Measurements from ENCODE around the gene FAM107B. TPM values are rescaled to one million over a fixed set of nuclear protein-coding genes. Genes with fewer than 3 reads are reported as not detected.

FAM107B gene
- total RNA-seq, 2 experiments from 2014 or later: 114 to 121 TPM

DNA sequence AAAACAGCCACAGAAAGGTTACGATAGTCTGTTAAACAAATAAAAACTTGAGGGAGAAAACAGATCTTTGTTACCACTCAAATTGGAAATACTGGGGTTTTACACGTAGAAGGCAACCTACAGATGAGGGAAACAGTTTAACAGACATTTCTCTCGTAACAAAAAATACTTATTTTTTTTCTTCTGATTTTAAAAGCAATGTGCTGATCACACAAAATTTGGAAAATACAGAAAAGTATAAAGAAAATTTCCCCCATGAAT lies 211.7 kb downstream of the FAM107B start:
- peak overlapping the region; percentile 92 for H3K27ac Mint-ChIP-seq
- ChIA-PET POLR2A (interaction anchor here (0.8 to 1.5 kb wide), 6 partner anchors 9 to 35 kb away, joined by 3 to 4 read pairs (median 3); no protein-coding TSS in a partner anchor), CTCF (interaction anchor here (0.9 to 3.0 kb wide), 11 partner anchors 9 to 378 kb away, joined by 3 to 23 read pairs (median 4); partner anchors contain the start of genes CDNF, HSPA14 and MSANTD7)
- TF ChIP-seq, protein P1, sequence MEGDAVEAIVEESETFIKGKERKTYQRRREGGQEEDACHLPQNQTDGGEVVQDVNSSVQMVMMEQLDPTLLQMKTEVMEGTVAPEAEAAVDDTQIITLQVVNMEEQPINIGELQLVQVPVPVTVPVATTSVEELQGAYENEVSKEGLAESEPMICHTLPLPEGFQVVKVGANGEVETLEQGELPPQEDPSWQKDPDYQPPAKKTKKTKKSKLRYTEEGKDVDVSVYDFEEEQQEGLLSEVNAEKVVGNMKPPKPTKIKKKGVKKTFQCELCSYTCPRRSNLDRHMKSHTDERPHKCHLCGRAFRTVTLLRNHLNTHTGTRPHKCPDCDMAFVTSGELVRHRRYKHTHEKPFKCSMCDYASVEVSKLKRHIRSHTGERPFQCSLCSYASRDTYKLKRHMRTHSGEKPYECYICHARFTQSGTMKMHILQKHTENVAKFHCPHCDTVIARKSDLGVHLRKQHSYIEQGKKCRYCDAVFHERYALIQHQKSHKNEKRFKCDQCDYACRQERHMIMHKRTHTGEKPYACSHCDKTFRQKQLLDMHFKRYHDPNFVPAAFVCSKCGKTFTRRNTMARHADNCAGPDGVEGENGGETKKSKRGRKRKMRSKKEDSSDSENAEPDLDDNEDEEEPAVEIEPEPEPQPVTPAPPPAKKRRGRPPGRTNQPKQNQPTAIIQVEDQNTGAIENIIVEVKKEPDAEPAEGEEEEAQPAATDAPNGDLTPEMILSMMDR (IDR thresholded peaks at IDR 0.05): no peak
- DNase-seq (no peak), ATAC-seq (no peak)
- peaks cover 15% of the 10 kb centered on the region for H3K9me3 Mint-ChIP-seq
- H3K36me3 Mint-ChIP-seq (ENCODE audit: low read depth): peaks cover 54% of the 10 kb centered on the region
- H3K4me3 Mint-ChIP-seq: peak overlapping the region; percentile 52
- no peaks in the 10 kb centered on the region for H3K27me3 Mint-ChIP-seq
- intact Hi-C loops (cut with micrococcal nuclease): loop anchor here (1.0 to 5.0 kb wide), 3 partner anchors 21 to 98 kb away; no protein-coding TSS in a partner anchor
- H3K4me1 Mint-ChIP-seq (ENCODE audit: low read depth): peaks cover 86% of the 10 kb centered on the region

DNA sequence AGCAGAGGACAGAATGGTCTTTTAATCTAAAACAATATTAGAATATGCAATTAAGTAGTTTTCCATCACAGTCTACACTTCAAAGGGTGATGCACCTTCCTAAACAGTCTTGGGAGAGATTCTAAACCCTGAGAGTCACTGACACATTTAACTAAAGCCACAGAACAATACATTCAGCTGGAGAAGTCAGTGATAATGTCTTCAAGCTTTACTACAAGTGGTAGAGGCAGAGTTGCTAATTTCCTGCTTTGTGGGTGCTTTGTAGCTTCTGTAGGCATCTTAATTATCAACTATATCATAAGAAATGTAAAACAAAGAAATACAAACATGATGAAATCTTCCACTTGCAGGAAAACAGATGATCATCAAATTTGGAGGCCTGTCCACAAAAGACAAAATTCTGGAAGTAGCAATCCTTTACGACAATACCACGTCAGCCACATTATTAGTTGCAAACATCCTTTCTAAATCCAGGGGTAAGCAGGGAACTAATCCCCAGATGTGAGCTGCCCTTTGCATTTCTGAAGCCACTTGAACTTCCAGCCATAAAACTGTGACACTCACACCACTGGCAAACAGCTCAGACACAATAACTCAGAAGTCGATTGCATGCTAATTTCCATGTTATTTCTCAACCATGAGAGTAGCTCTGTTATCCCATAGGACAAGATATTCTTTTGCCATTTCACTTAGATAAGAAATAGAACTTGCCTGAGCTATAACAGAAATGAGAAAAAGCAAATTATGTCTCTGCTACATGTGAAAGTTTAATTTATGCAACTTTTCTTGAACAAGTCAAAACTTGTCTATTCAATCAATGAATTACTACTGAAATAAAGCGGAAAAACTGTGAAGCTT lies 212.2 kb downstream of the FAM107B start:
- Mint-ChIP-seq H3K4me1 (ENCODE audit: low read depth) (peaks cover 86% of the 10 kb centered on the region), H3K27me3 (no peaks in the 10 kb centered on the region), H3K36me3 (ENCODE audit: low read depth) (peaks cover 51% of the 10 kb centered on the region), H3K4me3 (peak overlapping the region; percentile 57), H3K27ac (peak overlapping the region; percentile 92), H3K9me3 (peaks cover 15% of the 10 kb centered on the region)
- ChIA-PET POLR2A (interaction anchor here (0.7 to 1.9 kb wide), 9 partner anchors 8 to 43 kb away, joined by 3 to 9 read pairs (median 4); no protein-coding TSS in a partner anchor), CTCF (interaction anchor here (0.9 to 3.0 kb wide), 12 partner anchors 9 to 377 kb away, joined by 3 to 23 read pairs (median 4); partner anchors contain the start of genes CDNF, HSPA14 and MSANTD7)
- DNase-seq (no peak), ATAC-seq (peak; percentile 29)
- intact Hi-C loops (cut with micrococcal nuclease): loop anchor here (1.0 to 5.0 kb wide), 3 partner anchors 22 to 98 kb away; no protein-coding TSS in a partner anchor
- TF ChIP-seq, protein P1 (IDR thresholded peaks at IDR 0.05): no peak

DNA sequence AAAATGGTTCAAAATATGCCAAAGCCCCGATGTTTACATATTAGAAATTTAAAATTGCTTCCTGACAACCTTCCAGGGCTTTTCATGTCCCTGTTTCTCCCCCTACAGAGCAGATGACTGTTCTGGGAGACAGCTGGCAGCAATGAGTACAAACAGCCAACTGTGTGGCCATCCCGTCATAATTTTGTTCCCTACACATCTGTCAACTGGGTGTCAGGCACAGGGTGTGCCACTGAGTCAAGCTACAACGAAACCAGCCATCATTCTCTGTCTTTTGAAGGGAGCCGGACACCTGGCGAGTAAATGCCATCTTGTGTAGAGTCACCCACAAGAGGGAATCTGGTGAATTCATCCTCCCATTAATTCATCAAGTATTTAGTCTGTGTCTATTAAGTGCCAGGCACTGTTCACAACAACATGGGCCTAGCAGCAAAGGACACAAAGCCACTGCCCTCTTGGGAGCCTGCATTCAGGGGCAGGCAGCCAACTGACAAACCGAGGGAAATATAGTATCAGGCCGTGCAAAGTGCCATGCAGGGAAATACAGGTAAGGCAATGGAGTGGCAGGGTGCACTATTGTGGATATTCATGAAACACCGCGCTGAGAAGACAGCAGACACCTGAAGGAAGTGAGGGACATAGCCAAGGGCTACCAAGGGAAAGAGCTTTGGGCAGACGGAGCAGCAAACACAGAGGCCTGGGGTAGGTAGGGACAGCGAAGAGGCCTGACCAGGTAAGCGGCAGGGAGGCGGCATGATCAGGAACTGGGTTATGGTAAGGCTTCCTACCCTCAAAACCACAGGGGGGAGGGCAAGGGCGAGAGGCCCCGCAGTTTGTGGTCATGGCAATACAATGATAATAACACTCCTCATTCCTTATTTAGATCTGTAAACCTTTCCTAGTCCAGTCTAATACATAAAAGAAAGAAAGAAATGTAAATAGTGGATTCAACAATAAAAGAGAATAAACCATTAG lies 213.6 kb downstream of the FAM107B start:
- CTCF ChIA-PET: interaction anchor here (0.7 to 3.0 kb wide), 11 partner anchors 8 to 262 kb away, joined by 3 to 23 read pairs (median 6); no protein-coding TSS in a partner anchor
- Mint-ChIP-seq H3K4me1 (ENCODE audit: low read depth) (peaks cover 89% of the 10 kb centered on the region), H3K9me3 (peaks cover 6% of the 10 kb centered on the region), H3K36me3 (ENCODE audit: low read depth) (peaks cover 45% of the 10 kb centered on the region), H3K27ac (peak overlapping the region; percentile 92), H3K27me3 (no peaks in the 10 kb centered on the region), H3K4me3 (peak overlapping the region; percentile 57)
- ATAC-seq: no peak
- POLR2A ChIA-PET: interaction anchor here (1.1 to 1.9 kb wide), 5 partner anchors 8 to 84 kb away, joined by 3 to 9 read pairs (median 5); no protein-coding TSS in a partner anchor
- TF ChIP-seq, protein P1 (IDR thresholded peaks at IDR 0.05): no peak
- intact Hi-C loops (cut with micrococcal nuclease): loop anchor here (5.0 kb wide), 1 partner anchor 41 kb away; no protein-coding TSS in a partner anchor
- peak; percentile 53 for DNase-seq

DNA sequence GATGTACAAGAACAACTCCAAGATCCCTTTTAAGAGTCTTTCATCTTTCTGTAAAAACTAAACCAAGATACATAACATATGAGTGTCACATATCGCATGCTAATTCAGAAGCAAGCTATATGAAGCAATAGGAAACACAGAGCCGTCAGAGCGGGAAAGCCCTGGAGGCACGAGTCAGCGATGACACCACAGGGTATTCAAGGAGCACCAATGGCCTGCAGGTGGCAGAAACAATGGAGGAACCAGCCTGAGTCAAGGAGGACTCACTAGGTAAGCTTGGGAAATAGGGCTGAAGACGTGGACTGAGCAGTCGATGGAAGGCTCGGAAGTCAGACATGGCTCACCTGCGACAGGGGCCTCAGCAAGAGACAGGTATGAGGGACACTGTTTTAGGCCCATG lies 214.4 kb downstream of the FAM107B start:
- ChIA-PET POLR2A (interaction anchor here (1.1 to 1.9 kb wide), 5 partner anchors 9 to 278 kb away, joined by 3 to 5 read pairs (median 3); partner anchors contain the start of genes CDNF, HSPA14 and MSANTD7), CTCF (interaction anchor here (0.7 to 3.0 kb wide), 9 partner anchors 7 to 263 kb away, joined by 3 to 23 read pairs (median 4); no protein-coding TSS in a partner anchor)
- no peaks in the 10 kb centered on the region for H3K27me3 Mint-ChIP-seq
- peak; percentile 88 for DNase-seq
- TF ChIP-seq, protein P1 (IDR thresholded peaks at IDR 0.05): peak; percentile 31
- no peaks in the 10 kb centered on the region for H3K9me3 Mint-ChIP-seq
- intact Hi-C loops (cut with micrococcal nuclease): loop anchor here (5.0 kb wide), 1 partner anchor 42 kb away; no protein-coding TSS in a partner anchor
- peak; percentile 70 for ATAC-seq
- H3K4me3 Mint-ChIP-seq: peak overlapping the region; percentile 10
- H3K4me1 Mint-ChIP-seq (ENCODE audit: low read depth): peaks cover 89% of the 10 kb centered on the region
- H3K27ac Mint-ChIP-seq: peak overlapping the region; percentile 92
- peaks cover 44% of the 10 kb centered on the region for H3K36me3 Mint-ChIP-seq (ENCODE audit: low read depth)

Measured in activated CD8-positive, alpha-beta T cell treated with anti-CD3 and anti-CD28 coated beads for 36 hours (primary cell).